Spleen (tissue), 11 donors: Measurements from ENCODE around the gene PRX. TPM values are rescaled to one million over a fixed set of nuclear protein-coding genes. Genes with fewer than 3 reads are reported as not detected.

Experiments
- DNase-seq: peaks from one replicate; pipeline ENCODE4 v3.0.0-alpha.2; 2020
- H3K27ac ChIP-seq, 8 donors: fragments of 200-600 bp; sonication (generic) in 7 of 8; 1 replicate in 4 of 8; 2 replicates in 4 of 8; pipeline versions ENCODE4 v1.5.0 to v1.8.0; 2016 to 2021; ENCODE audit warnings: inconsistent platforms in 4 of 8, mild to moderate bottlenecking in 4 of 8, moderate library complexity in 1 of 8
- H3K27me3 ChIP-seq, 7 donors: fragments of 200-600 bp; sonication (generic) in 6 of 7; replicated peaks in 1 of 7; 1 replicate in 4 of 7; 2 replicates in 3 of 7; pipeline versions ENCODE4 v1.5.0 to v1.8.0; 2016 to 2021; ENCODE audit warnings: inconsistent platforms in 3 of 7, mild to moderate bottlenecking in 1 of 7
- H3K36me3 ChIP-seq, 6 donors: fragments of 200-600 bp; sonication (generic) in 5 of 6; 1 replicate in 4 of 6; 2 replicates in 2 of 6; pipeline versions ENCODE4 v1.5.0 to v1.8.0; 2016 to 2021; ENCODE audit warnings: inconsistent platforms in 2 of 6
- H3K4me1 ChIP-seq, 6 donors: fragments of 200-600 bp; sonication (generic) in 5 of 6; 1 replicate in 3 of 6; 2 replicates in 3 of 6; pipeline versions ENCODE4 v1.5.0 to v1.8.0; 2016 to 2021; ENCODE audit warnings: inconsistent platforms in 3 of 6
- H3K4me3 ChIP-seq, 8 donors: fragments of 200-600 bp; sonication (generic) in 7 of 8; 1 replicate in 4 of 8; 2 replicates in 4 of 8; pipeline versions ENCODE4 v1.5.0 to v1.8.0; 2016 to 2021; ENCODE audit warnings: inconsistent platforms in 4 of 8, mild to moderate bottlenecking in 4 of 8, moderate library complexity in 2 of 8
- H3K9me3 ChIP-seq, 8 donors: fragments of 200-600 bp; sonication (generic) in 7 of 8; 1 replicate in 4 of 8; 2 replicates in 4 of 8; pipeline versions ENCODE4 v1.5.0 to v1.8.0; 2016 to 2021; ENCODE audit warnings: inconsistent platforms in 4 of 8
- POLR2A ChIP-seq, 3 donors: fragments of 450-650 bp; IDR thresholded peaks; one replicate each; pipeline ENCODE4 v1.5.1; 2017; ENCODE audit warnings: antibody characterized with exemption in 3 of 3, mild to moderate bottlenecking in 1 of 3
- POLR2AphosphoS5 ChIP-seq, 3 donors: sonication (generic); formaldehyde crosslinking; IDR thresholded peaks; one replicate each; pipeline ENCODE4 v1.5.1; 2017; ENCODE audit warnings: antibody characterized with exemption in 3 of 3
- WGBS, 5 donors: extraction: QIAGEN DNeasy Blood & Tissue Kit in 3 of 5; methylation state at CpG; one replicate each; pipeline versions ENCODE4 v1.1.5 to v1.1.7; 2013 to 2018; 5-methylcytosine and 5-hydroxymethylcytosine counted together
- intact Hi-C: fragments of 100-400 bp; cut with DNase I; formaldehyde crosslinking; loops from one replicate; pipeline ENCODE4 v1.15.0; 2023; ENCODE audit warnings: low total_unique reads
- polyA plus RNA-seq, 3 donors: library from polyadenylated mRNA; stranded (reverse); fragments of 200-250 nt; gene quantifications; one replicate each; pipeline ENCODE4 v1.2.1, GENCODE V29; 2013
- total RNA-seq, 7 donors: library from RNA; depleted of rRNA in 3 of 7; stranded (reverse); fragments of >200 nt in 3 of 7; fragmentation: NEBNext Ultra II Directional in 4 of 7; extraction: Animal tissue kit (Norgen Biotek cat#: 25700) in 4 of 7; gene quantifications; one replicate each; pipeline versions ENCODE4 v1.1.0 to v1.2.1, GENCODE V29; 2016 to 2021
- TF ChIP-seq, protein P1 (sequence below), 11 experiments: fragments of 200-600 bp in 7 of 11; fragments of 450-650 bp in 4 of 11; sonication (generic) in 4 of 11; IDR thresholded peaks in 8 of 11; conservative IDR thresholded peaks in 3 of 11; 1 replicate in 7 of 11; 2 replicates in 4 of 11; pipeline versions ENCODE4 v1.4.0 to v1.8.0; 2016 to 2021; ENCODE audit warnings: antibody characterized with exemption in 11 of 11, inconsistent platforms in 4 of 11, mild to moderate bottlenecking in 1 of 11
- donor health status: healthy with polysubstance abuse.
- donor health status: DM: no; HTN: no; CAD: no; lungs with moderate emphysema.
- donor health status: DM: no; HTN: no; CAD: no.
- donor health status: Bipolar disorder and iron deficiency.
- donor health status: healthy.
- donor health status: DM: no; HTN: no; CAD: no.
- donor health status: DM: yes; HTN: yes; CAD: no.

The PRX gene
- total and polyA plus RNA-seq, 10 donors = 0.50 to 3.4 (median 2.1) TPM

DNA sequence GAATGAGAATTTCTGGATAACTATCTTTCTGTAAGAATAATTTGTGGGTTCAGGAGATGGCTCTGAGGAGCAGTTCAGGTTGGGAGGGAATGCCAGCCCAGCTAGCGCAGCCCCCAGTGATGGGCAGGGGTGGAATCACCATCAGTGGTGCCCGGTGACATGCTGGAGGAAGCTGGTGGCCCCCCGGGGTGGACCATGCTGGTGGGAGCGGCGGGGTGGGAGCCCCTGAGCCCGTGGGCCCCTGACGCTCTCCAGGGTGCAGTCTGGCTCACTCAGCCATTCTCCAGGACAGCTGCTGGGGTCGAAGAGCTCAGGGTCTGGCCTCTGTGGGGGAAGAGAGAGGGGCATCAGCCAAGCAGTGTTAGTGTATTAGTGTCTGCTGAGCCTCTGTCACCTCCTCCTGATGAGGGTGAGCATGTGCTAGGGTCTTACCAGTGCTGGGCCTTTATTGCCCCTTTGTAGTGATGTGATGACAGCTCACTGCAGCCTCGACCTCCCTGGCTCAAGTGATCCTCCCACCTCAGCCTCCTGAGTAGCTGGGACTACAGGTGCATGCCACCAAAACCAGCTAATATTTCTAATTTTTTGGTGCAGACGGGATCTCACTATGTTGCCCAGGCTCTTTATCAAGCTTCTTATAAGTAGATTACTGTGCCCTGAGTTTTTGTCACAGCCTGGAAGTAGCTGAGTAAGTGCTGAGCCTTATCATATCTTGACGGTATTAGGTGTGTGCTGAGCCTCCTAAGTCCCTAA lies 33.6 kb downstream of the PRX start:
- Histone ChIP-seq H3K27me3 (no peaks in the 10 kb centered on the region), H3K9me3 (no peaks in the 10 kb centered on the region), H3K36me3 (peaks cover 0 to 62% (median 23%) of the 10 kb centered on the region in 6 donors), H3K4me1 (no peaks in the 10 kb centered on the region), H3K27ac (no peak overlapping the region), H3K4me3 (no peak overlapping the region)
- TF ChIP-seq, protein P1, sequence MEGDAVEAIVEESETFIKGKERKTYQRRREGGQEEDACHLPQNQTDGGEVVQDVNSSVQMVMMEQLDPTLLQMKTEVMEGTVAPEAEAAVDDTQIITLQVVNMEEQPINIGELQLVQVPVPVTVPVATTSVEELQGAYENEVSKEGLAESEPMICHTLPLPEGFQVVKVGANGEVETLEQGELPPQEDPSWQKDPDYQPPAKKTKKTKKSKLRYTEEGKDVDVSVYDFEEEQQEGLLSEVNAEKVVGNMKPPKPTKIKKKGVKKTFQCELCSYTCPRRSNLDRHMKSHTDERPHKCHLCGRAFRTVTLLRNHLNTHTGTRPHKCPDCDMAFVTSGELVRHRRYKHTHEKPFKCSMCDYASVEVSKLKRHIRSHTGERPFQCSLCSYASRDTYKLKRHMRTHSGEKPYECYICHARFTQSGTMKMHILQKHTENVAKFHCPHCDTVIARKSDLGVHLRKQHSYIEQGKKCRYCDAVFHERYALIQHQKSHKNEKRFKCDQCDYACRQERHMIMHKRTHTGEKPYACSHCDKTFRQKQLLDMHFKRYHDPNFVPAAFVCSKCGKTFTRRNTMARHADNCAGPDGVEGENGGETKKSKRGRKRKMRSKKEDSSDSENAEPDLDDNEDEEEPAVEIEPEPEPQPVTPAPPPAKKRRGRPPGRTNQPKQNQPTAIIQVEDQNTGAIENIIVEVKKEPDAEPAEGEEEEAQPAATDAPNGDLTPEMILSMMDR (IDR thresholded peaks at IDR 0.05 in 8 of 11, conservative IDR thresholded peaks at IDR 0.05 in 3 of 11) = no peak
- peak in 1 of 3 donors; percentile 13 for TF ChIP-seq POLR2AphosphoS5 (IDR thresholded peaks at IDR 0.05)
- TF ChIP-seq POLR2A (IDR thresholded peaks at IDR 0.05) = no peak
- DNase-seq = no peak
- intact Hi-C loops = no loop called here
- 83 to 92% (median 88%) methylated on average over 11 of the region's 11 CpGs for WGBS, 5 donors

DNA sequence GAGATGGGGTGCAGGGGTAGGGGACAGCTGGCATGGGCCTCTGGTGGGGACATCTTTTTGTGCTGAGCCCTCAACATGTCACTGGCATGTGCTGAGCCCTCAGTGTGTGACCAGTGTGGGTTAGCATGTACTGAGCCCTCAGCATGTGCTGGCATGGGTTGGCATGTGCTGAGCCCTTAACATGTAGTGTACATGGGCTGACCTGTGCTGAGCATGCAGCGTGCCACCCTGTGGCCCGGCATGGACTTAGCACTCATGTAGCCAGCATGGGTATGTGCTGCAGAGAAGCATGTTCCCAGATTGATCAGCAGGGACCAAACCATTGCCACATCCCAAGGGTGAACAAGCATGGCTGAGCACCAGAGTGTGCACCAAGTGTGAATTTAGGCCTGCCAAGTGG lies 34.7 kb downstream of the PRX start:
- H3K4me1 ChIP-seq = no peaks in the 10 kb centered on the region
- TF ChIP-seq POLR2A (IDR thresholded peaks at IDR 0.05) (no peak), POLR2AphosphoS5 (IDR thresholded peaks at IDR 0.05) (no peak)
- TF ChIP-seq, protein P1 (IDR thresholded peaks at IDR 0.05 in 8 of 11, conservative IDR thresholded peaks at IDR 0.05 in 3 of 11) = no peak
- no peaks in the 10 kb centered on the region for H3K9me3 ChIP-seq
- peaks cover 0 to 73% (median 30%) of the 10 kb centered on the region in 6 donors for H3K36me3 ChIP-seq
- DNase-seq = no peak
- 70 to 94% (median 82%) methylated on average over 2 of the region's 2 CpGs for WGBS, 5 donors
- no peak overlapping the region for H3K4me3 ChIP-seq
- H3K27me3 ChIP-seq = no peaks in the 10 kb centered on the region
- intact Hi-C loops = no loop called here
- peak overlapping the region in 2 of 8 donors; percentile 13 to 50 for H3K27ac ChIP-seq

DNA sequence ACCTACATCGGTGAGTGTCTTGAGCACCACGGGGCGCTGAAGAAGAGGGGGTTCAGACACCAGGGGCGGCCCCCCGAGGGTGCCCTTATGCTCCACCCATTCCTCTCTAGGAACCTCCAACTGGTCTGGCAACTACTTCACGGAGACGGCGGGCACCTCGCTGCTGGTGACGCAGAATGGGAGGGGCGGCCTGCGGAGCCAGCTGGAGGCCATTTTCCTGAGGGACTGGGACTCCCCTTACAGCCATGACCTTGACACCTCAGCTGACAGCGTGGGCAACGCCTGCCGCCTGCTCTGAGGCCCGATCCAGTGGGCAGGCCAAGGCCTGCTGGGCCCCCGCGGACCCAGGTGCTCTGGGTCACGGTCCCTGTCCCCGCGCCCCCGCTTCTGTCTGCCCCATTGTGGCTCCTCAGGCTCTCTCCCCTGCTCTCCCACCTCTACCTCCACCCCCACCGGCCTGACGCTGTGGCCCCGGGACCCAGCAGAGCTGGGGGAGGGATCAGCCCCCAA lies 35.2 kb downstream of the PRX start:
- Histone ChIP-seq H3K27me3 (no peaks in the 10 kb centered on the region), H3K36me3 (peaks cover 0 to 79% (median 30%) of the 10 kb centered on the region in 6 donors), H3K4me3 (no peak overlapping the region), H3K9me3 (no peaks in the 10 kb centered on the region), H3K27ac (peak overlapping the region in 2 of 8 donors; percentile 13 to 50), H3K4me1 (no peaks in the 10 kb centered on the region)
- no peak for DNase-seq
- TF ChIP-seq, protein P1 (IDR thresholded peaks at IDR 0.05 in 8 of 11, conservative IDR thresholded peaks at IDR 0.05 in 3 of 11) = no peak
- TF ChIP-seq POLR2AphosphoS5 (IDR thresholded peaks at IDR 0.05) = peak in 2 of 3 donors; percentile 30 to 52
- intact Hi-C loops = no loop called here
- 83 to 91% (median 87%) methylated on average over 18 to 25 of the region's 25 CpGs for WGBS, 5 donors

DNA sequence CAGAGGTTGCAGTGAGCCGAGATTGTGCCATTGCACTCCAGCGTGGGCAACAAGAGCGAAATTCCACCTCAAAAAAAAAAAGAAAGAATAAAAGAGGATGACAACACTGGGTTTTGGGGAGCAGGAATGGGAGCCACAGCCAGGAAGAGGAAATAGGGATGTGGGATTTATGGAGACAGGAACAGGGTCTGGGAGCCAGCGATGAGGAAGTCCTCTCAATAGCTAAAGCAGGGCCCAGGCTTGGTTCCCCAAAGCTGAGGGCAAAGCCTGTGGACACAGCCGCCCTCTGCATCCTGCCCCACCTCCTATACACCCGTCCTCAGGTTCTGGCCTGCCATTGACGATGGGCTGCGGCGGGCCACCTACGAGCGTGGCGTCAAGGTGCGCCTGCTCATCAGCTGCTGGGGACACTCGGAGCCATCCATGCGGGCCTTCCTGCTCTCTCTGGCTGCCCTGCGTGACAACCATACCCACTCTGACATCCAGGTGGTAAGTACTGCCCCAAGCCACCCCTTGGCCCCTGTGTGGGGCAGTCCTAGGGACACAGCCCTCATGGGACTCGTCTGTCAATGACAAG lies 36.8 kb downstream of the PRX start:
- no peak for DNase-seq
- WGBS, 5 donors = 76 to 90% (median 88%) methylated on average over 13 to 17 of the region's 17 CpGs
- no peak overlapping the region for H3K4me3 ChIP-seq
- H3K4me1 ChIP-seq = no peaks in the 10 kb centered on the region
- H3K27ac ChIP-seq = no peak overlapping the region
- TF ChIP-seq, protein P1 (IDR thresholded peaks at IDR 0.05 in 8 of 11, conservative IDR thresholded peaks at IDR 0.05 in 3 of 11) = no peak
- TF ChIP-seq POLR2AphosphoS5 (IDR thresholded peaks at IDR 0.05) = peak in 2 of 3 donors; percentile 15 to 45
- TF ChIP-seq POLR2A (IDR thresholded peaks at IDR 0.05) = no peak
- H3K9me3 ChIP-seq = no peaks in the 10 kb centered on the region
- no peaks in the 10 kb centered on the region for H3K27me3 ChIP-seq
- H3K36me3 ChIP-seq = peaks cover 0 to 94% (median 36%) of the 10 kb centered on the region in 6 donors
- intact Hi-C loops = no loop called here
